ENCODE data around the gene NAV2.

The NAV2 gene

DNA sequence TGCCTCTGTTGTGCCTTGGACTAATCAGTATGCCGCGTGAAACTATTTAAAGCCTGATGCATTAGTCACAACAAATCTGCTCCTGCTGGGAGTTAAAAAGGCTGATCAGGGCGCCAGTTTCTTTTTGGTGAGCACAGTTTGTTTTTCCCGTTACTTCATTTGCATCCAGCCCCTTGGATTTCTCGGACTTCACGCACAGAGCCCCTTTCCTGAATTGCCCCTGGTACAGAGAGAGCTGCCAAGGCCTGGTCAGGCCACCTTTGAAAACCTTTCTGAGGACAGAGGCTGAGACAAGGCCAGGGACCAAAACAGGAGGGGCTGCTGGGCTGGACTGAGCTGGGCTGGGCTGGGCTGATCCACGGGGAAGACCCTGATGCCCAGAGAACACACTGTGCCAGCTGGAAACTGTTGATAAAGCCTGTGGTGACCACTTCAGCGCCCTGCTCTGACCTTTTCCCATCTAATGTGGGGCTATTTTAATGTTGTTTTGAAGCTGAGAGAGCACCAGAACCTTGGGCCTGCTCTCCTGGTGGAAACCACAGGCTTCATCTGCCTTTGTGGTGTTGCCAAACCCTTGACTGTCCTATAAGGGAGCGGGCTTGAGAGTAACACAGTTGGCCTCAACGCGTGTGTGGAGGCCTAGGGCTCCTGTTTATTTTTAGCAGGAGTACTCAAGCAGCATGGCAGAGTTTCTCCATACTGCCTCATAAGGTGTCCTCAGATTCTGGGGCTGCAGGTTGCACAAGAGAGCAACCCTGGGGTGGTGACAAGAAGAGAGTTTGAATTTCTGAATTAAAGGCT lies 44.2 kb downstream of the NAV2 start:
- ChIA-PET POLR2A (no interaction called here), CTCF (interaction anchor here (1.6 kb wide), 1 partner anchor 197 kb away, joined by 4 read pairs; no protein-coding TSS in a partner anchor)
- Histone ChIP-seq H3K9me3 (ENCODE audit: control extremely low read depth in 1 of 5, control insufficient read depth in 4 of 5, insufficient read depth in 2 of 5, low read depth in 1 of 5, low read length in 4 of 5) (no peaks in the 10 kb centered on the region), H3K27ac (ENCODE audit: insufficient read depth in 1 of 2, low read depth in 1 of 2, low read length in 2 of 2, poor library complexity in 1 of 2, severe bottlenecking in 2 of 2) (no peak overlapping the region), H3K27me3 (replicated peaks in 2 of 5; ENCODE audit: control insufficient read depth in 4 of 5, insufficient read depth in 5 of 5, low read length in 4 of 5) (peaks cover 0 to 2% (median 0%) of the 10 kb centered on the region in 5 experiments), H3K36me3 (ENCODE audit: control insufficient read depth in 4 of 4, insufficient read depth in 4 of 4, low read length in 3 of 4) (no peaks in the 10 kb centered on the region), H3K4me3 (ENCODE audit: control insufficient read depth in 1 of 7, extremely low read depth in 1 of 7, insufficient read depth in 4 of 7, low read depth in 2 of 7, low read length in 6 of 7) (no peak overlapping the region), H3K4me1 (ENCODE audit: control extremely low read depth in 1 of 4, control insufficient read depth in 4 of 4, insufficient read depth in 4 of 4, low read length in 3 of 4) (no peaks in the 10 kb centered on the region)
- WGBS (ENCODE audit: insufficient coverage) = 95% methylated on average over 11 of the region's 11 CpGs
- DNase-seq = no peak

DNA sequence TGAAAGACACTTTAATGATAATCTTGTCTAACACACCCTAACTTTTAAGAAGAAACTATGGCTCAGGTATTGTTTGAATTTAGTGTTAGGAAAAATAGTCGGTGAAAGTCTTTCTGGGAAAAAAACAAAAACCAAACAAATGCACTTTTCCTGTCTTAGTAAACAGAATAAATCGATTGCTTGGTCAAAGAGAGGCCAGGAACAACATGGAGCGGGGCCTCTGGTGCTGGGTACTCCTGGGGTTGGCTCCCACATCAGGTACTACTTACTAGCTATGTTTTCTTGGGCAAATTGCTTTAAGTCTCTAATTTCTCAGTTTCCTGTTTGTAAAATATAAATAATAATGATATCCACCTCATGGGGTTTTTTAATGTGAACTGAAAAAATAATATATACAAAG lies 46.8 kb downstream of the NAV2 start:
- peaks cover 0 to 2% (median 0%) of the 10 kb centered on the region in 5 experiments for H3K27me3 ChIP-seq (replicated peaks in 2 of 5; ENCODE audit: control insufficient read depth in 4 of 5, insufficient read depth in 5 of 5, low read length in 4 of 5)
- H3K27ac ChIP-seq (ENCODE audit: insufficient read depth in 1 of 2, low read depth in 1 of 2, low read length in 2 of 2, poor library complexity in 1 of 2, severe bottlenecking in 2 of 2) = no peak overlapping the region
- no CpG with 5 or more reads among the region's 3 CpGs for WGBS (ENCODE audit: insufficient coverage)
- ChIA-PET CTCF (no interaction called here), POLR2A (no interaction called here)
- no peak for DNase-seq
- no peaks in the 10 kb centered on the region for H3K9me3 ChIP-seq (ENCODE audit: control extremely low read depth in 1 of 5, control insufficient read depth in 4 of 5, insufficient read depth in 2 of 5, low read depth in 1 of 5, low read length in 4 of 5)
- no peaks in the 10 kb centered on the region for H3K4me1 ChIP-seq (ENCODE audit: control extremely low read depth in 1 of 4, control insufficient read depth in 4 of 4, insufficient read depth in 4 of 4, low read length in 3 of 4)
- H3K36me3 ChIP-seq (ENCODE audit: control insufficient read depth in 4 of 4, insufficient read depth in 4 of 4, low read length in 3 of 4) = no peaks in the 10 kb centered on the region
- no peak overlapping the region for H3K4me3 ChIP-seq (ENCODE audit: control insufficient read depth in 1 of 7, extremely low read depth in 1 of 7, insufficient read depth in 4 of 7, low read depth in 2 of 7, low read length in 6 of 7)

DNA sequence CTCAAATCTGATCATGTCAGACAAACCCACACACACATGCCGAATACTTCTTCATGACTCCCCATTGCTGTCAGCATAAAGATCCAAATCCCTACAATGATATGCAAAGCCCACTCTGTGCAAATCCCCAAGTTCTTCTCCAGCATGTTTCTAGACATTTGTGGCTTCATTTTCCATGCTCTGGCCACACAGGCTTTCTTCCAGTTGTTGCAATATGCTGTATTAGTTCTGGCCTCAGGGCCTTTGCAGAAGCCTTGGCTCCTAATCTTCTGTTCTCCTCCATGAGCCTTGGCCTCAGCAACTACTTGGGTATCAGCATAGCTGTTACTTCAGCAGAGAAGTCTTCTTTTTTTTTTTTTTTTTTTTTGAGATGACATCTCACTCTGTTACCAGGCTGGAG lies 49.6 kb downstream of the NAV2 start:
- WGBS (ENCODE audit: insufficient coverage) = 100% methylated on average over 1 of the region's 1 CpG
- no peaks in the 10 kb centered on the region for H3K4me1 ChIP-seq (ENCODE audit: control extremely low read depth in 1 of 4, control insufficient read depth in 4 of 4, insufficient read depth in 4 of 4, low read length in 3 of 4)
- peaks cover 0 to 2% (median 0%) of the 10 kb centered on the region in 5 experiments for H3K27me3 ChIP-seq (replicated peaks in 2 of 5; ENCODE audit: control insufficient read depth in 4 of 5, insufficient read depth in 5 of 5, low read length in 4 of 5)
- ChIA-PET CTCF (interaction anchor here (1.3 kb wide), 1 partner anchor 13 kb away, joined by 3 read pairs; no protein-coding TSS in a partner anchor), POLR2A (no interaction called here)
- no peak for DNase-seq
- H3K4me3 ChIP-seq (ENCODE audit: control insufficient read depth in 1 of 7, extremely low read depth in 1 of 7, insufficient read depth in 4 of 7, low read depth in 2 of 7, low read length in 6 of 7) = no peak overlapping the region
- no peaks in the 10 kb centered on the region for H3K9me3 ChIP-seq (ENCODE audit: control extremely low read depth in 1 of 5, control insufficient read depth in 4 of 5, insufficient read depth in 2 of 5, low read depth in 1 of 5, low read length in 4 of 5)
- no peak overlapping the region for H3K27ac ChIP-seq (ENCODE audit: insufficient read depth in 1 of 2, low read depth in 1 of 2, low read length in 2 of 2, poor library complexity in 1 of 2, severe bottlenecking in 2 of 2)
- no peaks in the 10 kb centered on the region for H3K36me3 ChIP-seq (ENCODE audit: control insufficient read depth in 4 of 4, insufficient read depth in 4 of 4, low read length in 3 of 4)

DNA sequence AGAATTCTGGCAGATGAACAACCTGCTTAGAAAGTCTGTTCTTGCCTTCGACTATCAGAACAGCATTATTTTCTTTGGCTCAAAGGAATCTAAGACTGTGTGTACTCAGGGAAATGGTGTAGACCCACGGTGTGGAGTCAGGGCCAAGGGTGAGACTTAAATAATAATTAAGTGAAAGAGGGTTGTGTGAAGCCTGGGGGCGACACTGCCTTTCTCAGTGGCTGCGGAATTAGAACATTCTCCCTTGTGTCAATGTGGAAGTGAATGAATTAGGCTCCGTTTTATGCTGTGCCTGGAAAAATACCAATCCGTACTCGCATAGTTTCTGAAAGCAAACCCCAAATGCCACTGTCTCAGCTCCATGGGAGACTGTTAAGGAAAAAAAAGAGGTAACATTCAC lies 50.7 kb downstream of the NAV2 start:
- ChIA-PET POLR2A (no interaction called here), CTCF (interaction anchor here (0.6 to 1.3 kb wide), 3 partner anchors 8 to 42 kb away, joined by 3 to 4 read pairs (median 3); no protein-coding TSS in a partner anchor)
- Histone ChIP-seq H3K4me3 (ENCODE audit: control insufficient read depth in 1 of 7, extremely low read depth in 1 of 7, insufficient read depth in 4 of 7, low read depth in 2 of 7, low read length in 6 of 7) (no peak overlapping the region), H3K27ac (ENCODE audit: insufficient read depth in 1 of 2, low read depth in 1 of 2, low read length in 2 of 2, poor library complexity in 1 of 2, severe bottlenecking in 2 of 2) (no peak overlapping the region), H3K27me3 (replicated peaks in 2 of 5; ENCODE audit: control insufficient read depth in 4 of 5, insufficient read depth in 5 of 5, low read length in 4 of 5) (peaks cover 0 to 2% (median 0%) of the 10 kb centered on the region in 5 experiments), H3K4me1 (ENCODE audit: control extremely low read depth in 1 of 4, control insufficient read depth in 4 of 4, insufficient read depth in 4 of 4, low read length in 3 of 4) (no peaks in the 10 kb centered on the region), H3K9me3 (ENCODE audit: control extremely low read depth in 1 of 5, control insufficient read depth in 4 of 5, insufficient read depth in 2 of 5, low read depth in 1 of 5, low read length in 4 of 5) (no peaks in the 10 kb centered on the region), H3K36me3 (ENCODE audit: control insufficient read depth in 4 of 4, insufficient read depth in 4 of 4, low read length in 3 of 4) (no peaks in the 10 kb centered on the region)
- WGBS (ENCODE audit: insufficient coverage) = 95% methylated on average over 7 of the region's 7 CpGs
- no peak for DNase-seq

DNA sequence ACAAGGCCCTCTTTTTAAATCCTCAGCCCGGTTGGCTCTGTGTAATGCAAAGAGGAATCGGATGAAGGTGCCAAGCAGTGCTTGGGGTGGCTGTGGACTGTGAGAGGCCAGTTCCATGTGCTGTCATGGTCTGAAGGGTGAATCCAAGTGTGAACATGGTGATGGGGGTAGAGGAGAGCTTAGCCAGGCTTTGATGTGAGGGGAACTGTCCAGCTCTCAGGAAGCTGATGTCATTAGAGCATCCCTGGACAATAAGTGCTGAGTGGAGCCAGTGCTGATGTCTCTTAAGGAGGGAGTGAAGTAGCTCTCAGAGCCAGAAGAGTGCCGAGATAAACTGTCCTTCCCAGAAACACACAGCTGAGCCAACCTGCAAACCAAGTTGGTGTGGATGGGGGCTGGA lies 53.6 kb downstream of the NAV2 start:
- Histone ChIP-seq H3K27ac (ENCODE audit: insufficient read depth in 1 of 2, low read depth in 1 of 2, low read length in 2 of 2, poor library complexity in 1 of 2, severe bottlenecking in 2 of 2) (no peak overlapping the region), H3K36me3 (ENCODE audit: control insufficient read depth in 4 of 4, insufficient read depth in 4 of 4, low read length in 3 of 4) (no peaks in the 10 kb centered on the region), H3K9me3 (ENCODE audit: control extremely low read depth in 1 of 5, control insufficient read depth in 4 of 5, insufficient read depth in 2 of 5, low read depth in 1 of 5, low read length in 4 of 5) (no peaks in the 10 kb centered on the region), H3K4me1 (ENCODE audit: control extremely low read depth in 1 of 4, control insufficient read depth in 4 of 4, insufficient read depth in 4 of 4, low read length in 3 of 4) (no peaks in the 10 kb centered on the region), H3K4me3 (ENCODE audit: control insufficient read depth in 1 of 7, extremely low read depth in 1 of 7, insufficient read depth in 4 of 7, low read depth in 2 of 7, low read length in 6 of 7) (no peak overlapping the region), H3K27me3 (replicated peaks in 2 of 5; ENCODE audit: control insufficient read depth in 4 of 5, insufficient read depth in 5 of 5, low read length in 4 of 5) (peaks cover 0 to 4% (median 2%) of the 10 kb centered on the region in 5 experiments)
- 100% methylated on average over 2 of the region's 3 CpGs for WGBS (ENCODE audit: insufficient coverage)
- DNase-seq = no peak
- POLR2A ChIA-PET = no interaction called here
- CTCF ChIA-PET = no interaction called here

DNA sequence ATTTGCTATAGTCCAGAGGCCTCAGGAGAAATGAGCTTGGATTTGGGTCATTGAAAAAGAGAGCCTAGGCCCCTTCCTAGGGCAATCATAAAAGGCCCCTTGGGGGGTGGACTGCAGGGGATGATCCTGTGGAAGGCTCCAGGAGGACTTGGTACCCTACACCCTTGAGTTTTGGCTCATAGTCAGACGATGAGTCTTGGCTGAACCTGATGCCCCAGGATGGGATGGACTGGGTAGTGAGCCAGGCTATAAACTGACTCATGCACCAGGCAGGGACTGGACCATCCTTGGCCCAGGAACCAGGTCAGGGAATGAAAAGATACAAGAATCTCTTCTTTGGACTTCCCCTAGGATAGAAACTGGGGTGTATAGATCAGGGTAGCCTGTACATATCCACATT lies 54.2 kb downstream of the NAV2 start:
- H3K9me3 ChIP-seq (ENCODE audit: control extremely low read depth in 1 of 5, control insufficient read depth in 4 of 5, insufficient read depth in 2 of 5, low read depth in 1 of 5, low read length in 4 of 5) = no peaks in the 10 kb centered on the region
- H3K4me3 ChIP-seq (ENCODE audit: control insufficient read depth in 1 of 7, extremely low read depth in 1 of 7, insufficient read depth in 4 of 7, low read depth in 2 of 7, low read length in 6 of 7) = no peak overlapping the region
- H3K27ac ChIP-seq (ENCODE audit: insufficient read depth in 1 of 2, low read depth in 1 of 2, low read length in 2 of 2, poor library complexity in 1 of 2, severe bottlenecking in 2 of 2) = no peak overlapping the region
- no peaks in the 10 kb centered on the region for H3K36me3 ChIP-seq (ENCODE audit: control insufficient read depth in 4 of 4, insufficient read depth in 4 of 4, low read length in 3 of 4)
- 100% methylated on average over 1 of the region's 1 CpG for WGBS (ENCODE audit: insufficient coverage)
- ChIA-PET CTCF (no interaction called here), POLR2A (no interaction called here)
- DNase-seq = no peak
- no peaks in the 10 kb centered on the region for H3K4me1 ChIP-seq (ENCODE audit: control extremely low read depth in 1 of 4, control insufficient read depth in 4 of 4, insufficient read depth in 4 of 4, low read length in 3 of 4)
- peaks cover 0 to 5% (median 2%) of the 10 kb centered on the region in 5 experiments for H3K27me3 ChIP-seq (replicated peaks in 2 of 5; ENCODE audit: control insufficient read depth in 4 of 5, insufficient read depth in 5 of 5, low read length in 4 of 5)

DNA sequence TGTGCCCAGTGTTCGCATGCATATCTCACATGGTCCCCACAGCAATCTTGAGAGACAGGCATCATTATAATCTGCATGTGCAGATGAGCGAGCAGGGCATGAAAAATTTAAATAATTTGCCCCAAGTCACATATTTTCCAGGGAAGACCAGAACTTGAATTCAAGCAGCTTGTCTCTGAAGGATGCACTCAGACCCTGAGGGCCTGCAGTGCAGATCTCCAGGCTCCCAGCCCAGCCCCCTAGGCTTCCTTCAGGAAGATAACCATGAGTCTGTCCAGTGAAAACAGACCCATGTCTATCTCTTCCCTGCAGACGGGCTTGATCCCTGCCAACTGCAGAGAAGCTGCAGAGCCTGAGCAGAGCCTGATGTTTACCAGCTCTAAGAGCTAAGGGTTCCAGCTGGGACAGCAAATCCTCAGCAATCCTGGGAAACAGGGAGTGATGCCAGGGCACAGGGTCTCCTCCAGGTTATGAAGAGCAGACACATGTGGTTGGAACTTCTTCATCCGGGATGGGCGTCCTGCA lies 55.1 kb downstream of the NAV2 start:
- ChIA-PET POLR2A (no interaction called here), CTCF (interaction anchor here (1.5 kb wide), 1 partner anchor 12 kb away, joined by 3 read pairs; no protein-coding TSS in a partner anchor)
- no peak for DNase-seq
- Histone ChIP-seq H3K4me1 (ENCODE audit: control extremely low read depth in 1 of 4, control insufficient read depth in 4 of 4, insufficient read depth in 4 of 4, low read length in 3 of 4) (no peaks in the 10 kb centered on the region), H3K27me3 (replicated peaks in 2 of 5; ENCODE audit: control insufficient read depth in 4 of 5, insufficient read depth in 5 of 5, low read length in 4 of 5) (peaks cover 0 to 5% (median 2%) of the 10 kb centered on the region in 5 experiments), H3K4me3 (ENCODE audit: control insufficient read depth in 1 of 7, extremely low read depth in 1 of 7, insufficient read depth in 4 of 7, low read depth in 2 of 7, low read length in 6 of 7) (no peak overlapping the region), H3K36me3 (ENCODE audit: control insufficient read depth in 4 of 4, insufficient read depth in 4 of 4, low read length in 3 of 4) (no peaks in the 10 kb centered on the region), H3K9me3 (ENCODE audit: control extremely low read depth in 1 of 5, control insufficient read depth in 4 of 5, insufficient read depth in 2 of 5, low read depth in 1 of 5, low read length in 4 of 5) (no peaks in the 10 kb centered on the region), H3K27ac (ENCODE audit: insufficient read depth in 1 of 2, low read depth in 1 of 2, low read length in 2 of 2, poor library complexity in 1 of 2, severe bottlenecking in 2 of 2) (no peak overlapping the region)
- WGBS (ENCODE audit: insufficient coverage) = 98% methylated on average over 5 of the region's 5 CpGs
